GM12801 (cell line): ENCODE data around the gene CREBZF.

Source experiments
- TF ChIP-seq, protein P1 (sequence below): IDR thresholded peaks from one replicate; pipeline ENCODE4 v1.5.1; 2011; ENCODE audit warnings: control low read depth; ENCODE audit not compliant: insufficient read length; ENCODE audit errors: extremely low read depth

Gene CREBZF

DNA sequence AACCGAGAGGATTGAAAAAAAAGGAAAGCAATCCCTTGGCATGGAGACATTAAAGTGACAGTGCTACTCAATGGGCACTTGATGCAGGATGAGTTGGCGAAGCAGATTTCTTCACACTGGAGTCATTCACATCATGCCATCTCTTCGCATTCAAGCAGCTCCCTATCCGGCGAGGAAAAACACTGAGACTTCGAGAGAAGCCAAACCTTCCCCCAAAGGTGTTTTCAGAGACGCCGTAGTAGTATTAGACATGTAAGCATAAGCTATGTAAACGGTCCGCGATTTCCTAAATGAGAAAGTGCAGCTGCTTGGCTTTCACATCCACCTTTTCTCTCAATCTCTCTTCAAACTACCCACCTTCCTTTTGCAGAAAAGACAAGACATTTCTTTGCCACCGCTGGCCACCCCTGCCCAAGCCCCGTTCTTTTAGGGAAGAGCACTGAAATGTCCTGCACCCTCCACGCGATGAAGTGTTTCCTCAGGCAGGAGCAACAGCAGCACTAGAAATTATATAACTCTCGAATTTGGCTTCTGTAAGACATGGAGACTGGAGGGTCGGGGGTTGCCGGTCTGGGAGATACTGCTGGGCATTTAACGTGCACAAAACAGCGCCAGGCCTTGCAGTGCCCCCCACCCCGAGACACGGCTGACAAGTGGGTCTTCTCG lies 37.5 kb downstream of the CREBZF start, which contains the start of gene DLG2:
Gene DLG2 (minus strand): TSS at position 13 of the 666 bp plus-strand sequence.
- TF ChIP-seq, protein P1, sequence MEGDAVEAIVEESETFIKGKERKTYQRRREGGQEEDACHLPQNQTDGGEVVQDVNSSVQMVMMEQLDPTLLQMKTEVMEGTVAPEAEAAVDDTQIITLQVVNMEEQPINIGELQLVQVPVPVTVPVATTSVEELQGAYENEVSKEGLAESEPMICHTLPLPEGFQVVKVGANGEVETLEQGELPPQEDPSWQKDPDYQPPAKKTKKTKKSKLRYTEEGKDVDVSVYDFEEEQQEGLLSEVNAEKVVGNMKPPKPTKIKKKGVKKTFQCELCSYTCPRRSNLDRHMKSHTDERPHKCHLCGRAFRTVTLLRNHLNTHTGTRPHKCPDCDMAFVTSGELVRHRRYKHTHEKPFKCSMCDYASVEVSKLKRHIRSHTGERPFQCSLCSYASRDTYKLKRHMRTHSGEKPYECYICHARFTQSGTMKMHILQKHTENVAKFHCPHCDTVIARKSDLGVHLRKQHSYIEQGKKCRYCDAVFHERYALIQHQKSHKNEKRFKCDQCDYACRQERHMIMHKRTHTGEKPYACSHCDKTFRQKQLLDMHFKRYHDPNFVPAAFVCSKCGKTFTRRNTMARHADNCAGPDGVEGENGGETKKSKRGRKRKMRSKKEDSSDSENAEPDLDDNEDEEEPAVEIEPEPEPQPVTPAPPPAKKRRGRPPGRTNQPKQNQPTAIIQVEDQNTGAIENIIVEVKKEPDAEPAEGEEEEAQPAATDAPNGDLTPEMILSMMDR = no peak

GRCh38 chr11:85626496-85626895 lies 38.4 kb downstream of the CREBZF start:
- TF ChIP-seq, protein P1 = no peak

- TF ChIP-seq, protein P1 = no peak
These were observed 44.7 kb downstream of the CREBZF start for GRCh38 chr11:85620256-85620655.

GRCh38 chr11:85619499-85619898 lies 45.4 kb downstream of the CREBZF start:
- TF ChIP-seq, protein P1 = no peak
